GM12873 (cell line): ENCODE data around the gene CACNA1A.

Source experiments
- CTCF ChIP-seq: IDR thresholded peaks from 2 replicates; pipeline ENCODE4 v1.5.1; 2012; ENCODE audit warnings: low read depth, mild to moderate bottlenecking, moderate library complexity, low read length, control low read depth; ENCODE audit not compliant: insufficient read depth; ENCODE audit errors: missing control alignments

The CACNA1A gene

GRCh38 chr19:13507053-13507611 is 853 bp upstream of the CACNA1A start:
- no peak for TF ChIP-seq CTCF

- TF ChIP-seq CTCF, result no peak
These were observed 363 bp downstream of the CACNA1A start for GRCh38 chr19:13505761-13506470.

- no peak for TF ChIP-seq CTCF
These were observed 1.0 kb downstream of the CACNA1A start for GRCh38 chr19:13505164-13505695.

- no peak for TF ChIP-seq CTCF
These were observed 2.6 kb downstream of the CACNA1A start for GRCh38 chr19:13503570-13504235.

- no peak for TF ChIP-seq CTCF
These were observed 4.0 kb downstream of the CACNA1A start for GRCh38 chr19:13502231-13502630.

- no peak for TF ChIP-seq CTCF
These were observed 6.6 kb downstream of the CACNA1A start for GRCh38 chr19:13499692-13500091.

- TF ChIP-seq CTCF, result no peak
These were observed 12.6 kb downstream of the CACNA1A start for GRCh38 chr19:13493516-13494310.
